NT2/D1 (cell line): ENCODE results near the gene SDR9C7.
"Not testable (repeated sequence)": the region's sequence is repeated elsewhere in the genome, so short reads cannot be mapped to it uniquely, and the experiment has no call there.

Experiments used
- SUZ12 ChIP-seq: IDR thresholded peaks from 2 replicates; pipeline ENCODE4 v1.6.1; 2011; ENCODE audit not compliant: insufficient read length, insufficient read depth; ENCODE audit errors: extremely low read depth
- YY1 ChIP-seq: IDR thresholded peaks from 2 replicates; pipeline ENCODE4 v1.6.1; 2011; ENCODE audit not compliant: insufficient read length, insufficient read depth
- ZNF274 ChIP-seq: IDR thresholded peaks from 2 replicates; pipeline ENCODE4 v1.6.1; 2011; ENCODE audit warnings: mild to moderate bottlenecking, low read depth, low read length

- TF ChIP-seq YY1, SUZ12, ZNF274: not testable (repeated sequence)
Observed at GRCh38 chr12:56977361-56977760, 43.2 kb upstream of the SDR9C7 start.
